Neural cell (in vitro differentiated cells): ENCODE data around the gene MRPL36. TPM values are rescaled to one million over a fixed set of nuclear protein-coding genes. Genes with fewer than 3 reads are reported as not detected.

Experiments used
- H2AFZ ChIP-seq: fragments of 200-600, 300-800 bp; sonication (generic), shearing (Covaris generic); 2 replicates; pipeline ENCODE4 v1.6.0; 2014; ENCODE audit warnings: low read depth, mild to moderate bottlenecking, antibody characterized with exemption, low read length, moderate library complexity
- H3F3A ChIP-seq: fragments of 200-600 bp; shearing (Covaris generic); 2 replicates; pipeline ENCODE4 v1.6.1; 2016; ENCODE audit warnings: mild to moderate bottlenecking, moderate library complexity, mixed read lengths, antibody characterized with exemption, low read length; ENCODE audit not compliant: insufficient read depth, poor library complexity, severe bottlenecking
- H3K27ac ChIP-seq: fragments of 200-600, 300-800 bp; sonication (generic), shearing (Covaris generic); 2 replicates; pipeline ENCODE4 v1.5.1; 2014; ENCODE audit warnings: mild to moderate bottlenecking, low read length, moderate library complexity
- H3K27me3 ChIP-seq: fragments of 300-800, 200-600 bp; sonication (generic), shearing (Covaris generic); 2 replicates; pipeline ENCODE4 v1.6.0; 2014; ENCODE audit warnings: mild to moderate bottlenecking, low read depth, low read length, moderate library complexity; ENCODE audit not compliant: insufficient read depth
- H3K36me3 ChIP-seq: fragments of 300-800, 200-600 bp; sonication (generic), shearing (Covaris generic); 2 replicates; pipeline ENCODE4 v1.5.1; 2014; ENCODE audit warnings: mild to moderate bottlenecking, antibody characterized with exemption, low read length, moderate library complexity; ENCODE audit not compliant: insufficient read depth
- H3K4me2 ChIP-seq: fragments of 300-800, 200-600 bp; sonication (generic), shearing (Covaris generic); 2 replicates; pipeline ENCODE4 v1.6.0; 2014; ENCODE audit warnings: mild to moderate bottlenecking, low read length
- H3K4me3 ChIP-seq: fragments of 300-800, 200-600 bp; sonication (generic), shearing (Covaris generic); 2 replicates; pipeline ENCODE4 v1.5.1; 2014; ENCODE audit warnings: mild to moderate bottlenecking, low read length, moderate library complexity
- H3K79me2 ChIP-seq: fragments of 200-600 bp; shearing (Covaris generic); replicated peaks from 2 replicates; pipeline ENCODE4 v1.6.0; 2014; ENCODE audit warnings: mild to moderate bottlenecking, low read length, moderate library complexity; ENCODE audit not compliant: insufficient read depth
- H3K9ac ChIP-seq: fragments of 300-800, 200-600 bp; sonication (generic), shearing (Covaris generic); 2 replicates; pipeline ENCODE4 v1.6.1; 2016; ENCODE audit warnings: mild to moderate bottlenecking, low read length, mixed read lengths
- H3K9me2 ChIP-seq: fragments of 200-600 bp; shearing (Covaris generic); 2 replicates; pipeline ENCODE4 v1.6.1; 2016; ENCODE audit warnings: mild to moderate bottlenecking, low read length, mixed read lengths; ENCODE audit not compliant: insufficient read depth
- H3K9me3 ChIP-seq: fragments of 200-600, 300-800 bp; sonication (generic), shearing (Covaris generic); 2 replicates; pipeline ENCODE4 v1.6.1; 2016; ENCODE audit warnings: mild to moderate bottlenecking, mixed run types, low read length, moderate library complexity, mixed read lengths
- H4K20me1 ChIP-seq: fragments of 200-600 bp; shearing (Covaris generic); 2 replicates; pipeline ENCODE4 v1.6.1; 2016; ENCODE audit warnings: mild to moderate bottlenecking, mixed run types; ENCODE audit not compliant: insufficient read depth
- CTCF ChIP-seq: fragments of 450-650 bp; IDR thresholded peaks from 2 replicates; pipeline ENCODE4 v1.5.1; 2014; ENCODE audit warnings: antibody characterized with exemption, mild to moderate bottlenecking, moderate library complexity; ENCODE audit not compliant: poor library complexity, severe bottlenecking
- EP300 ChIP-seq: fragments of 450-650 bp; conservative IDR thresholded peaks from 2 replicates; pipeline ENCODE4 v1.6.1; 2014; ENCODE audit warnings: antibody characterized with exemption, mild to moderate bottlenecking, moderate library complexity; ENCODE audit not compliant: poor library complexity, severe bottlenecking
- EZH2 ChIP-seq: fragments of 200-600, 300-800 bp; shearing (Covaris generic), sonication (generic); IDR thresholded peaks from 2 replicates; pipeline ENCODE4 v1.6.1; 2014; ENCODE audit warnings: antibody characterized with exemption, low read length, borderline replicate concordance, mild to moderate bottlenecking; ENCODE audit not compliant: insufficient read depth, poor library complexity, severe bottlenecking
- MXI1 ChIP-seq: fragments of 450-650 bp; conservative IDR thresholded peaks from 2 replicates; pipeline ENCODE4 v1.6.1; 2014; ENCODE audit warnings: antibody characterized with exemption, mild to moderate bottlenecking; ENCODE audit not compliant: poor library complexity, severe bottlenecking
- POLR2AphosphoS5 ChIP-seq: IDR thresholded peaks from 2 replicates; pipeline ENCODE4 v1.6.1; 2012
- RAD21 ChIP-seq: fragments of 450-650 bp; conservative IDR thresholded peaks from 2 replicates; pipeline ENCODE4 v1.6.1; 2014; ENCODE audit warnings: antibody characterized with exemption, mild to moderate bottlenecking, moderate library complexity
- REST ChIP-seq: IDR thresholded peaks from 2 replicates; pipeline ENCODE4 v1.6.1; 2012; ENCODE audit warnings: borderline replicate concordance
- SMC3 ChIP-seq: fragments of 450-650 bp; conservative IDR thresholded peaks from 2 replicates; pipeline ENCODE4 v1.6.1; 2014; ENCODE audit warnings: antibody characterized with exemption, mild to moderate bottlenecking, moderate library complexity; ENCODE audit not compliant: poor library complexity
- TAF1 ChIP-seq: IDR thresholded peaks from 2 replicates; pipeline ENCODE4 v1.6.1; 2012; ENCODE audit warnings: low read depth
- polyA plus RNA-seq: library from polyadenylated mRNA; depleted of rRNA; stranded (reverse); fragments of >200 nt; gene quantifications from 2 replicates; pipeline ENCODE4 v1.2.3, GENCODE V29; 2014

MRPL36 gene
- polyA plus RNA-seq, 1 donor from 2014 or later: 51.9 TPM

- no peaks in the 10 kb centered on the region for H3K9me3 ChIP-seq
- no peak overlapping the region for H3K9ac ChIP-seq
- no peak overlapping the region for H3K4me3 ChIP-seq
- peaks cover 7% of the 10 kb centered on the region for H3K36me3 ChIP-seq
- no peaks in the 10 kb centered on the region for H3F3A ChIP-seq
- no peaks in the 10 kb centered on the region for H3K9me2 ChIP-seq
- no peak overlapping the region for H3K4me2 ChIP-seq
- no peaks in the 10 kb centered on the region for H3K79me2 ChIP-seq
- no peak overlapping the region for H3K27ac ChIP-seq
- TF ChIP-seq POLR2AphosphoS5 (no peak), MXI1 (no peak), REST (no peak), SMC3 (no peak), EP300 (no peak), RAD21 (no peak), TAF1 (no peak), EZH2 (no peak), CTCF (no peak)
- H2AFZ ChIP-seq: no peak overlapping the region
- H4K20me1 ChIP-seq: no peaks in the 10 kb centered on the region
- no peaks in the 10 kb centered on the region for H3K27me3 ChIP-seq
Observed at GRCh38 chr5:1826235-1826980, 26.8 kb upstream of the MRPL36 start.

- Histone ChIP-seq H3K79me2 (no peaks in the 10 kb centered on the region), H3K36me3 (peaks cover 11% of the 10 kb centered on the region), H3K9me3 (no peaks in the 10 kb centered on the region), H3K4me2 (no peak overlapping the region), H3F3A (no peaks in the 10 kb centered on the region), H3K27me3 (no peaks in the 10 kb centered on the region), H2AFZ (no peak overlapping the region), H3K4me3 (no peak overlapping the region), H4K20me1 (no peaks in the 10 kb centered on the region), H3K27ac (no peak overlapping the region), H3K9me2 (no peaks in the 10 kb centered on the region), H3K9ac (no peak overlapping the region)
- TF ChIP-seq MXI1 (no peak), TAF1 (no peak), POLR2AphosphoS5 (no peak), REST (no peak), EZH2 (no peak), RAD21 (no peak), SMC3 (no peak), EP300 (no peak), CTCF (no peak)
Observed at GRCh38 chr5:1824903-1825841, 25.5 kb upstream of the MRPL36 start.
